GM19395 (cell line): ENCODE data around the gene THADA.

Experiments
- ATAC-seq: cut with Tn5 transposase; IDR thresholded peaks from one replicate; pipeline ENCODE4 v1.9.1; 2021; ENCODE audit warnings: mild to moderate bottlenecking, moderate library complexity; ENCODE audit not compliant: unreplicated experiment

THADA gene

DNA sequence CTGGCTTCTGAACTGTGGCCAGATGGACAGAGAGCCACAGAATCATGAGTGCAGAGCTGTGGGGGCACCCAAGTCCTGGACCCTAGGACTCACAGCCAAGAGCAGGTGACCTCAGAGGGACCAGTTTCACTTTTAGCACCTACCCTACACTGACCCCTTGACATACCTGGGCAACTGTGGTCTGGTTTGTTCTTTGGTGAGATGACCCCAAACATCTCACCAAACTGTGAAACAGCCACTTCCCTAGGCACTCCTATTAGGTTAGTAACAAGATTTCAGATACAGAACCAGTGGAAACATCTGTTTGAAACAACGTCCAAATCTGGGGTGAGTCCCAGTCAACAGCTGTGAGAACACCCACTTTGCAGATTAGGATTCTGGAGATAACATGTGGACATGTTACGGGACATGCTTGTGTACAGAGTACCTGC, 367.5 kb downstream of the THADA start:
- no peak for ATAC-seq

DNA sequence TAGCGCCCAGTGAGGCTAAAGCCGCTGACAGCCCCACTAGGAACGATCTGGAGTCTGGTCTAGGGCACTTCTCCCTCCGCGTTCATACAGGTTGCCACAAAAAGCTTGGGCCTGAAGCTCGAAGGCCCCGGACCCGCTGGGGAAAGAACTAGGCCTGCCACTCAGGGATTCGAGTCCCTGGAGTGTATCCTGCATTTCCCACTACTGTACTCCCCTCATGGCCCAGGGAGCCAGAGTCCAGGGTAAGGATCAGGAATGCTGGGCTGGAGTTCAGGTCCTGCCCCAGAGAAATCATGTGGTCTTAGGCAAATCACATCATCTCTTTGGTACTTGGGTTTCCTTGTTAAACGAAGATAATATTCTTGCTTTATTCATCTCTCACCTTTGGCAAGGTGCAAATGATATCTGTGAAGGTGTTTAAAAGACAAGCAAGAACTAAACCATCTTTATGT, 368.0 kb downstream of the THADA start:
- ATAC-seq, result peak; percentile 8

DNA sequence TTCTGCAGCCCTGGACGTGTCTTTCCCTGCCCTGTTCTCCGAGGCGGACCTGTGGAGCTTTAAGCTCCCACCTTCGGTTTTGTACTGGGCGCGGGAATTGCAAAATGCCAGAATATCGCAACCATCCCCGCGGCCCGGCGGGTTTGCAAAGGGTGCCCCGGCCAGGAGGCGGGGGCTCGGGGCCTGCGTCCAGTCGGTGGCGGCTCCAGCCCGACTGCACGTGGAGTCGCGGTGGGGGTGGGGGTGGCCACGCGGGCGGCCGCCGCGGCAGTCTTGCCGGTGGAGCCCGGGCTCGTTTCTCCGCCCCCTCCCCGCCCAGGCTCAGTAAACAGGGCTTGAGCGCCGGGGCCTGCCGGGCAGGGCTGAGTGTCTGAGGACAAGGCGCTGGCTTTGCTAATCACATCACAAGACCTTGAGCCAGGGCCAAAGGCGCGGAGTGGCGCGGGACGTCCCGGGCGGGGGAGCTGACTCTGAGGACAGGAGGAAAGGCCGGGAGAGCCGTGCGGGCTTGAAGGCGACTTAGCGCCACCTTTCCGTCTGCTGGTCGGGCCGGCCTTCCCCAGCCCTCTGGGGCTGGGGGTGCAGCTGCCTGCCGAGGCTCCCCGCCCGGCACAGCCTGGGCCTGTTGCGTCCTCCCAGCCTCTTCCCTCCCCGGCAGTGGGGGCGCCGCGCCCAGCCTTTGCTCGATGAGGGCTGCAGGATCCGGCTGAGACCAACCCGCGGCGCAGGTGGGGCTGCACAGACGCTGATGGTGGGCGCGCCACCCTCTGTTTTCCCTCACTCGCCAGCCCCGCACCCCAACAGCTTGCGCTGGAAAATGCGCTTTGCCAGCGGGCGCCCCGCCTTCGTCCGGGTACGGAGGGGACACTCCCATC, 368.6 kb downstream of the THADA start:
- ATAC-seq, result peak; percentile 25

DNA sequence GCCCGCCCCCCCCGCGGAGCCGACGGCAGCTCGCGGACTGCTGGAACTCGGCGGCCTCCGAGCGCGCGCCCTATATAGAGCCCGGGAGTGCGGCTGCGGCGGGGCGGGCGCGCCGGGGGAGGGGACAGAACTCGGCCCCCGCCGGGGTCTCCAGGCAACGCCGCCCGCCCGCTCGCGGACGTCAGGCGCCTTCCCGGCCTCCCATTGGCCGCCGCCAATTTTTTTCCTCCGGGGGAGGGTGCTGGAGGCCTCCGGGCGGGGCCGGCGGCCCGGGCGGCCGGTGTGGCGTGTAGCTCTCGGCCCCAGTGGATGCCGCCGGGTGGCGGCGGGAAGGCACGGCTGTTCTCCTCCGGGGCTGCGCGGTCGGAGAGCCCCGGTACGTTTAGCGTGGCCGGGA, 369.3 kb downstream of the THADA start, which contains the start of gene ZFP36L2:
Gene ZFP36L2, minus strand, starts transcription at position 49 of the 397 bp plus-strand sequence. CDS start 291 bp downstream, outside the sequence.
- ATAC-seq, result peak; percentile 51

DNA sequence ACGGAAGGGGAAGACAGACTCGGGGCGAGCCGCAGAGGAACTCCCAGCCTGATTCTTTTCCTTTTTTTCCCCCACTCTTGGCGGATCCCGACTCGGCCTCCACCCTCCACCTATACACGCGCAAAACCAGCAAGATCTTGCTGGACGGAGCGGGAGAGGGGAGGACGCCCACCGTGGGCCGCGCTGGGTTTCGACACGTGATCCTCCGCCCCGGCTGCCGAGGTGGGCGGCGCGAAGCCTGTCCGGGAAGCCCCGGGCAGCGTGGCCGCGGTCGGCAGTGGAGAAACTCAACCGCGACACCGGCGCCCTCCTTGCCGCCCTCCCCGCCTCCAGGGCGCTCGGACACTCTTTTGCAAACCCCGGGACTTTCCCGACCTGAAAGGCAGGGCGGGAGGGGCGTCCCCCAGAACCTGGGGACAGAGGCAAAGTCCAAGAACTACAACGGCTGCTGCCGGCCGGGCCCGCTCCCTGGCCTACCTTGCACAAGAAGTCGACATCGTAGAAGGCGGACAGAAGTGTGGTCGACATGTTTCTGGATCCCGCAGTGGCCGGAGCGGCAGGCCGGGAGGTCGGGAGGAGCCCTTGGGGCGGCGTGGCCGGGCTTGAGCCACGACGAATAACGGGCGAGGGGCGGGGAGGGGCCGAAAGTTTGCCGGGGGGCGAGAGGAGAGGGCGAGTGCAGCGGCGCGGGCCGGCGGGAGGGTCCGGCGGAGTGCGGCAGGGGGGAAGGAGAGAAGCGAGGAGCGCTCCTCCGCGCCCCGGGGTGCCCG, 369.9 kb downstream of the THADA start:
- peak; percentile 31 for ATAC-seq

DNA sequence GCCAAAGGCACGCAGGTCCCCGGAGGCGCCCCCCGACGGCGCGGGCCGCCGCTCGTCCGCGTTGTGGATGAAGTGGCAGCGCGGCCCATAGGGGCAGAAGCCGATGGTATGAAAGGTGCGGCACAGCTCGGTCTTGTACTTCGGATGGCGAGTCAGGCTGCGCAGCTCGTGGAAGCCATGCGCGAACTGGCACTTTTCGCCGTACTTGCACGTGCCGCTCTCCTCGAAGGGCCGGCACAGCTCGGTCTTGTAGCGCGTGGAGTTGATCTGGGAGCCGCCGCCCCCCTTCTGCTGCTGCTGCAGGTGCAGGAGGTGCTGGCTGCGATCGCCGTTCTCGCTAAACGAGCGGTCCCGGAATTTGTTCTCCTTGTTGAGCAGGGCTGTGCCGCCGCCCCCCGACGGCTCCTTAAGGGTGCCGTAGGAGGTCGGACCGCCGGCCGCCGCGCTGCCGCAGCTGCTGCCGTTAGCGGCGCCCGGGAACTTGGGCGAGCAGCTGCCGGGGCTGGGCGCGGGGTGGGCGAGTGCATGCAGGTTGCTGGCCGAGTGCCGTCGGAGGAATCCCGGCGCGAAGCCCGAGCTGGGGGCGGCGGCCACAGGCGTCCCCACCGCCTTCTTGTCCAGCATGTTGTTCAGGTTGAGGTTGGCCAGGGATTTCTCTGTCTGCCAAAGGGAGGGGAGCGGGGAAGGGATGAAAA, 370.6 kb downstream of the THADA start:
- no peak for ATAC-seq

DNA sequence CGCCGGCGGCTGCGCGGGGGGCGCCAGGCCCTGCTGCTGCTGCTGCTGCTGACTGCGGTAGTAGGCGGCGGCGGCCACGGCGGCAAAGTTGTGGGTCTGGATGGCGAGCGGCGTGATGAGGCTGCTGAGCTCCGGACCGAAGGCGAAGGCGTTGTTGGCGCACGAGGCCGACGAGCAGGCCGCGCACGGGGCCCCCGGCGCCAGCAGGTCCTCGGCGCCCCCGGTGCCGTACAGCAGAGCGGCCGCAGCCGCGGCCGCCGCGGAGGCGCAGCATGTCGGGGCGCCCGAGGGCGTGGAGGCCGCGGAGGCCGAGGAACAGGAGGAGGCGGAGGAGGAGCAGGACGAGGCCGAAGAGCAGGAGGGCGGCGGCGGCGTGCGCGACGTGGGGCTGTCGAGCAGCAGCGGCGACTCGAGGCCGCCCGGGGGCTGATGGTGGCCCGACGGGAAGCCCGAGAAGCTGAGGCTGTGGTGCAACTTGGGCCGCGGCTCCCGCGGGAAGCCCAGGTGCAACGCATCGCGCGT, 371.2 kb downstream of the THADA start:
- no peak for ATAC-seq

DNA sequence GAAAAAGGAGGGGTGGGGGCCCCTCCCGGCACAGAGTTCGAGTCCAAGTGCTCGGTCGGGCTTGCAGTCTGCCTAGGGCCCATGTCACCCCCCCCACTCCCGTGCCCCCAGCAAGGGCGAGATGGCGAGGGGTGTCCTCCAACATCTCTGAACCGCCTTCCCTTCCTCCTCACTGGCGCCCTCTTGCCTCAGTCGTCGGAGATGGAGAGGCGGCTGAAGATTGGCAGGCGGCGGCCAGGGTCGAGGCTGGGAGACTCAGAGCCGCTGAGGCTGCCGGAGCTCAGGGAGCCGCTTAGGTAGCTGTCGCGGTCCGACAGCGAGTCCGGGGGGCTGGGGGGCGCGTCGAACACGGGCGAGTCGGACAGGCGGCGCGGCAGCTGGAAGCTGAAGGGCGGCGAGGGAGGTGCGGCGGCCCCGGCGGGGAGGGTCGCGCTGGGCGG, 371.7 kb downstream of the THADA start:
- ATAC-seq, result no peak

DNA sequence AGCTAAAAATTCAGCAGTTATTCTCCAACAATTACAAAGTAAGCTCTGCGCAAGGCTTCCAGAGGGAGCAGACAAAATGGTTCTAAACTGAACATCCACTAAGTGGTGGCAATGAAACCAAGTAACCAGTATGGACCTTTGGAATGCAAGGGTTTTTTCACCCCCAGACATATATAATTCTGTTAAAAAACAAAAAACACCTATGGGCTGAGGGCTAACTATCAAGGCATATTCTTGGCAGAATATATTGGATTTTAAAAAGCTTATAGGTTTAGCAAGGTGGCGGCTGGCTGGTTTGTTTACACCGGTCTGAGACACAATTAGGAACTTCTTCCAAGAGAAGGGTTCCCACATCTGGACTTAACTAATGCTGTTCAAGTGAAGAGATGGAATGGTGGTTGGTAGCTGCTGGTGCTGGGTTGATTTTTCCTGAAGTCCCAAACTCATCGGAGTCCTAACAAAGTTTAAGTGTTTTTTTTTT, 372.3 kb downstream of the THADA start:
- no peak for ATAC-seq

DNA sequence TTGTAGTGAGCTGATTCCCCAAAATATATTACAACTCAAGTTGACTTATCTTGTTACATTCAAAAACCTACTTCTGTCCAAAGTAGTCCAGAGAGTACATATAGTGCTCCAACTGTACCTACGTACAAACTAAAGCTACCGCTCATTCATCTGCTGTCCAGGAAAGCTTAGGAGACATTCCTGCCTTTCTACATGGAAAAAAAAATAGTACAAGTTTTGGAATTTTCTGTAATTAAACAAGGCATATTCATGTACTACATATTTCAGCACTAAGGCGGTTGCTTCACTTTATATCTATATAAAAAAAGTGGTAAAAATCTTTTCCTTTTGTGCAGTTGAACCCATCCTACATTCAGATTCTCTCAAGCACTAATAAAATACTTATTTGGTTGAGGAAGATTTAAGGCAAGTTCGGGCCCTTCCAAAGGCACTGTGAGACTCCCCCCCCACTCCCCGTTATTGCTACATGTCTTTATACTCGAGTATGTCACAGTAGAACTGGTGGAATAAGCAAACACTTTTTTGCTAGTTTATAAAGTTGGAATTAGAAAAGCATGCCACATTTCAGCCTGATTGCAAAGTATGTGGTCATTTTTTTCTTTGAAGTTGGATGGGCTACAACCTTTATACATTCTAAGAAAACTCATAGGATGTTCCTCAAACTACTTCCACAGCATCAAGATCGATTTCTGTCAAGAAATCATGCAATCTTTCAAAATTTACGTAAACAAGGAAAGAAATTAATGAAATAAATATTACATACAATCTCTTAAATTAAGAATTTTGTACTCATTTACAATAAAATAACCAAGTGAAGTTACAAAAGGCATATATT, 373.1 kb downstream of the THADA start:
- no peak for ATAC-seq

DNA sequence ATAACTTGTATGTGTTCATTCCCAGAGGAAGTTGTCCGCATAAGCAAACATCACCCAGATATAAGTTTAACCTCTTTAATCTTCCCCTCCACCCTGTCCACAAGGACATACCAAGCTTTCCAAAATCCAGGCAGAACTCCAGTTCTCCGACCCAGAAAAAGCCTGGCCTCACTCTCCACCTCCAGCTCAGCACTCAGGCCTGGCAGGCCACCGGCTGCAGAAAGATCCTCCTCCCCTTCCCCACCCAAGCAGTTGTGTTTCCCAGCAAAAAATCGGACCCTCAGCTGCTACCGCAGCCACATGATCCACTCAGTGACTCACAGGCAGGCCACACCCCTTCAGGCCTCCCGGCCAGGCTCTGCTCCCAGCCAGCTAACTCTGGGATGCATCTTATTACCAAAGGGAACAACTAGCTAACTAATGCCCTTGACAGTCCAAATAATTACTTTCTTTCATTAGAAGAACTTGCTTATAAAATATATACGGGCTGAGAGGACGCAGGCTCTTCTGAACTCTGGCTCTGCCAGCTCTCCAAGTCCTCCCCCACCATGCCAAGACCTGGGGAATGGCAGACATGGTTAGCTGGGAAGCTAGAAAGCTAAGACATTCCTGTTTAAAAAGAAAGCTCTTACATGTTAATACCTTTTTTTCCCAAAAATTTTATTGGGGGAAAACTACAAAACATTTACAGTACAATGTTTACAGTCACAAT, 373.9 kb downstream of the THADA start:
- no peak for ATAC-seq

DNA sequence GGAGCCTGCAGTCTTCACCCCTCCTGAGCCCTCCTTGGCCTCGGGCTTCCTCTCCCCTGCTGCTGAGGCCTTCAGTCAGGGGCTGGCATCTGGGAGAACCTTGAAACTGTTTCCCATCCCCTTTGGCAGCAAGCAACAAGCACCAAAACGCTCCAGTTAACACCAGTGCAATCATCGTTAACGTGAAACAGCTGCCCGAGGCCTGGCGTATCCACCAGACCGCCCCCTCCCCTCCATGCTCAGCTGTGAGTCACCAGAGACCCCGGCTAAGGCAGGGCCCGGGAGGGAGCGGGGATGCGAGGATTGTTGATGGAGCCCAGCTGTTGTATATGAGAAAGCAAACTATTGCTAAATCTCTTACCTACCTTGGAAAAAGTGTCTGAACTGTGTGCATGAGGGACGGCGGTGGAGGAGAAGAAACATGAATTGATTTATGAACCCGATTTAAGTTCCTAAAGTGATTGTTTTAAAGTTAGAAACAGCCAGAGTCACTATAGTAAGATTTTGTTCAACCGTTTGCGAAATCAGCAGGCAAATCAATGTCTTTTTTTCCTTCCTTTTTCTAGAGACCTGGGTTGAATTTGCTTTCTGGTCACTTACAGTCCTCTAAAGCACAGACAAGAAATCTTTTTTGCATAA, 374.6 kb downstream of the THADA start:
- no peak for ATAC-seq

DNA sequence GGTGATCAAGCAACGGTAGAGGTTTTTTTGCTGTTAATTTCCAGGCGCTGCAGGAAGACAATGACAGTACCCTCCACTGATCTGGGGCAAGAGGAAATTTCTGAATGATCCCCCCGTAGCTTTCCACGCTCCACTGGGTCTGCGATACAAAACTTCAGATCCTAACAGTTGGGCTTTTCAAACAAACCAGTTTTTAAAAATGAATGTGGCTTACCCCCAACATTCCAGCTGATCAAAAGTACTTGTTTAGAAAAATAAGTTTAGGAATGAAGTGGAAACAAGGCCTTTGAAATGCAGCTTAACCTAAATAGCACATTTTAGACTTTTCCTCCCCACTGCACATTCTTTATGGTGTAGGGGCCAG, 375.1 kb downstream of the THADA start:
- no peak for ATAC-seq

DNA sequence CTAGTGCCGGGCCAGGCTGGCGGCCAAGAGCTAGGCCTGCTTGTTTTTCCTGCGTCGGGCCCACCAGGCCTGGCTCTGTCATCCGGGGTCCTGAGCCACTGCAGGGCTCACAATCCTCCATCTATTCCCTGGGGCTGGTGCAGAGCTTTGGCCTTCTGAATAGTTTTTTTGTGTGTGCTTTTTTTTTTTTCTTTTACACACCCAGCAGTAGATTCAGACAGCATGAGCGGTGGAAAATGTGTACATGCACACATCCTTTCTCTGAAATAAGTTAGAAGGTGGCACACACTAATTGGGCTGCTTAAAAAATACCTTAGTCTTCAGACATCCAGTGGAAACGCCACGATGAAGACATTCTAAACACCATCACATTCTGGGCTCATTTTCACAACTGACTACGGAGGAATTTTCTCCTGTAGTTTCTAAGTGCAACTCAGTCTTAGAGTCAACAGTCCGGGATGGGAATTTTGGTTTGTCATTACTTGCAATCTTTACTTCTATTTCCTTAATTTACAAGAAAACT, 375.5 kb downstream of the THADA start:
- ATAC-seq, result no peak

DNA sequence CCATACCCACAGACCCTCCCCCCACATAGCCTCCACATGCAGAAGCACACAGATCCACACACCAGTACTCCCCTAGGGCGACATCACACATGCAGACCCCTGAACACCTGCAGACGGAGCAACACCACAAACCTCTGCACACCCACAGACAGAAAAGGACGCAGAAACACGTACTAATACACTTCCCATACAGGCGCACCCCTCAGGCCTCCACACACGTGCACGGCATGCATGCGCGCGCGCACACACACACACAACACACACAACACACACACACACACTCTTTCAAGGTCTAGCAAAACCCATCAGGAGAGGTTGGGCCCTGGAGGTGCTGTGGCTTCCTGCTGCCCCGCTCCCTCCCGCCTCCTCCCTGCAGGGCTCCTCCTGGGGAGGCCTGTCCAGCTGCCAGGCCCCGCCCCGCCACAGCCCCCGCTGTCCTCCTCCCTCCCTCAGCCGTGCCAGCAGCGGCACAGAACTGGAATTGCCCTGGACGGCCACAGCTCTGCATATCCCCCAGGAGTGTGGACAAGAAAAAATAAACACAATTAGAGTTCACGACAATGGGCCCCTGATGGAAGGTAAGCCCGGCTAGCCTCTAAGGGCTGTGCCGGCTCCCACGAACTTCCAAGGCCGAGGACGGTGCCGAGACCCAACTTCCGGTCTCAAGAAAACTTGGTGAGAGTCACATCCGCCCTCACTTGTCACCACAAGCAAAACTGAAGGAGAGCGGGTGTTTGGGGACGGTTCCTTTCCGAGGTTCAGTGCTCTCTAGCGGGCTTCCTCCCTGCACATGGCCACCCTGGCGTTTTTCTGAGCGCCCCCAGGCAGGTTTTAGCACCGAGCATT, 376.2 kb downstream of the THADA start:
- peak; percentile 74 for ATAC-seq

DNA sequence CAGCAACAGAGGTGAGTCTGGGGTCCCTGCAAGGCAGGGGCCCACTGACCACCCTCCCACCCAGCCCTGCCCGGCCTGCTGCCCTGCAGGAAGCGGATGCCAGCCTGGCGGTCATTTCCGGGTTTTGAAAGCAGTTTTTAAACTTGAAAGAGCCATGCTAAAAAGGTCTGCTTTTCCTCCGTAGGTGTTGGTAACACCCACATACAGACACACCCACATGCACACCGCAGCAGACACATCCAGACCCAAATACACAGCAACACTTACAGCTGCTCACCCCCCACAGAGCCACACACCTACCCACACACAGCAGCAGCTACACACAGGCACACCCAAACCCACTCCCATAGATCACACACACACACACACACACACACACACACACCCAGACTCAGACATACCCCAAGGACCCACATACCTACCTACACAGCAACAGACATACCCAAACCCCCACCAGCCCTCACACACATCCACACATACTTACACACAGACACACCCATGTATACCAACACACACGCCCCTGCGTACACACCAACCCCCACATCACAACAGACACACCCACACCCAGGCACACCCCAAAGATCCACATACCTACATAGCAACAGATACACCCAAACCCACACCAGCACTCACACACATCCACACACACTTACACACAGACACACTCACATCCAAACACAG, 377.0 kb downstream of the THADA start:
- ATAC-seq, result peak; percentile 46

DNA sequence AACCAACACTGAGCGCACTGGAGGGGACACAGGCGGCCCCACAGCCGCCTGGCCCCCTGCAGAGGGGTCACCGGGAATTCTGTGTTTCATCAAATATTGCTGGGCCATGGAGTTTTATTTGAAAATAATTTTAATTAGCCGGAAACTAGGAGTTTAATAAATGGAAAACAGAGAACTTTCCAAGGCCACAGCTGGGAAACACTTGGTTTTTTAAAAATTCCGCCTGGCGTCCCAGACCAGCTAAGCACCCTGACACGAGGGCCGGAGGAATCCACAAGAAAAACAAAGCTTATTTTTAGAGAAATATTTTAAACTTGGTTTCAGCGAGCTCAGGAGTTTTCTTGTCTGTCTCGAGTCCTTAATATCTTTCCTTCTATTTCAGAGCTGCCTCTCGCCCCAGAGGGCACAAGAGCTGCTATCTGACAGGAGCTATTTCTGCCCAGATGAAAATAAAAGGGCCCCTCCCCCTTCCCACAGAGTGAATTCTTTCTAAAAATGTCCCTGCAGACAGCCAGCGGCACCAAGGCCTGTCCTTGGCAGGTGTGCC, 377.6 kb downstream of the THADA start:
- ATAC-seq, result no peak
